Lower leg skin (tissue), 4 donors: ENCODE data around the gene WDR76. TPM values are rescaled to one million over a fixed set of nuclear protein-coding genes. Genes with fewer than 3 reads are reported as not detected.

Source experiments
- DNase-seq, 2 donors: peaks; one replicate each; pipeline ENCODE4 v3.0.0-alpha.2; 2019; ENCODE audit warnings: low spot score in 2 of 2
- H3K4me3 ChIP-seq: fragments of 200-600 bp; sonication (generic); 2 replicates; pipeline ENCODE4 v1.5.1; 2017; ENCODE audit warnings: mild to moderate bottlenecking, low read depth; ENCODE audit not compliant: poor library complexity, severe bottlenecking
- CTCF ChIP-seq, 3 donors: fragments of 450-650 bp; IDR thresholded peaks; one replicate each; pipeline ENCODE4 v1.5.1; 2016; ENCODE audit warnings: antibody characterized with exemption in 3 of 3, mild to moderate bottlenecking in 3 of 3, moderate library complexity in 2 of 3
- POLR2A ChIP-seq, 2 donors: fragments of 450-650 bp; IDR thresholded peaks; one replicate each; pipeline ENCODE4 v1.6.1; 2016 to 2017; ENCODE audit warnings: antibody characterized with exemption in 2 of 2, mild to moderate bottlenecking in 1 of 2, moderate library complexity in 1 of 2
- WGBS, 2 donors: methylation state at CpG; one replicate each; pipeline ENCODE4 v1.1.5; 2018; 5-methylcytosine and 5-hydroxymethylcytosine counted together
- intact Hi-C: fragments of 100-400 bp; cut with DNase I; formaldehyde crosslinking; loops from one replicate; pipeline ENCODE4 v1.15.0; 2023; ENCODE audit warnings: low total_unique reads
- total RNA-seq, 4 donors: library from RNA; depleted of rRNA; stranded (reverse); fragments of >200 nt; gene quantifications; one replicate each; pipeline ENCODE4 v1.1.0, GENCODE V29; 2016

Gene WDR76
- total RNA-seq, 4 donors from 2014 or later: 3.4 to 7.6 (median 7.1) TPM

- no peak overlapping the region for H3K4me3 ChIP-seq
- TF ChIP-seq CTCF (IDR thresholded peaks at IDR 0.05): no peak
- TF ChIP-seq POLR2A (IDR thresholded peaks at IDR 0.05): no peak
- no peak for DNase-seq
- intact Hi-C loops: no loop called here
- WGBS, 2 donors: 94 to 96% methylated on average over 2 of the region's 2 CpGs
These were observed 45.0 kb downstream of the WDR76 start for GRCh38 chr15:43871835-43872234.

GRCh38 chr15:43872416-43873020 is 45.7 kb downstream of the WDR76 start:
- DNase-seq: no peak
- 71 to 72% methylated on average over 6 of the region's 6 CpGs for WGBS, 2 donors

GRCh38 chr15:43873651-43874050 is 46.8 kb downstream of the WDR76 start:
- intact Hi-C loops: no loop called here
- WGBS, 2 donors: 91 to 95% methylated on average over 10 of the region's 10 CpGs
- TF ChIP-seq CTCF (IDR thresholded peaks at IDR 0.05) (no peak), POLR2A (IDR thresholded peaks at IDR 0.05) (no peak)
- DNase-seq: no peak
- H3K4me3 ChIP-seq: no peak overlapping the region

More at GRCh38 chr15:43872416-43873020, 45.7 kb downstream of the WDR76 start:
- TF ChIP-seq CTCF (IDR thresholded peaks at IDR 0.05): no peak
- intact Hi-C loops: no loop called here
- H3K4me3 ChIP-seq: no peak overlapping the region

GRCh38 chr15:43876872-43877271 is 50.1 kb downstream of the WDR76 start:
- DNase-seq: peak in 1 of 2 donors; percentile 57
- TF ChIP-seq CTCF (IDR thresholded peaks at IDR 0.05) (no peak), POLR2A (IDR thresholded peaks at IDR 0.05) (no peak)
- H3K4me3 ChIP-seq: no peak overlapping the region
- intact Hi-C loops: no loop called here
- 98 to 100% methylated on average over 3 of the region's 3 CpGs for WGBS, 2 donors

GRCh38 chr15:43877371-43877770 is 50.6 kb downstream of the WDR76 start:
- WGBS, 2 donors: 82 to 85% methylated on average over 4 of the region's 4 CpGs
- peak in 1 of 2 donors; percentile 17 for DNase-seq
- H3K4me3 ChIP-seq: no peak overlapping the region
- intact Hi-C loops: no loop called here
- TF ChIP-seq POLR2A (IDR thresholded peaks at IDR 0.05) (no peak), CTCF (IDR thresholded peaks at IDR 0.05) (no peak)

GRCh38 chr15:43878446-43878845 is 51.6 kb downstream of the WDR76 start:
- H3K4me3 ChIP-seq: no peak overlapping the region
- 95% methylated on average over 2 of the region's 2 CpGs for WGBS, 2 donors
- intact Hi-C loops: no loop called here
- no peak for TF ChIP-seq CTCF (IDR thresholded peaks at IDR 0.05)
- no peak for TF ChIP-seq POLR2A (IDR thresholded peaks at IDR 0.05)
- peak in 1 of 2 donors; percentile 76 for DNase-seq
